ENCODE measurements around the gene ARSB.
"Not testable (repeated sequence)": the region's sequence is repeated elsewhere in the genome, so short reads cannot be mapped to it uniquely, and the experiment has no call there.

ARSB gene

GRCh38 chr5:78771260-78772205, 213.6 kb downstream of the ARSB start:
- no peak for DNase-seq

DNA sequence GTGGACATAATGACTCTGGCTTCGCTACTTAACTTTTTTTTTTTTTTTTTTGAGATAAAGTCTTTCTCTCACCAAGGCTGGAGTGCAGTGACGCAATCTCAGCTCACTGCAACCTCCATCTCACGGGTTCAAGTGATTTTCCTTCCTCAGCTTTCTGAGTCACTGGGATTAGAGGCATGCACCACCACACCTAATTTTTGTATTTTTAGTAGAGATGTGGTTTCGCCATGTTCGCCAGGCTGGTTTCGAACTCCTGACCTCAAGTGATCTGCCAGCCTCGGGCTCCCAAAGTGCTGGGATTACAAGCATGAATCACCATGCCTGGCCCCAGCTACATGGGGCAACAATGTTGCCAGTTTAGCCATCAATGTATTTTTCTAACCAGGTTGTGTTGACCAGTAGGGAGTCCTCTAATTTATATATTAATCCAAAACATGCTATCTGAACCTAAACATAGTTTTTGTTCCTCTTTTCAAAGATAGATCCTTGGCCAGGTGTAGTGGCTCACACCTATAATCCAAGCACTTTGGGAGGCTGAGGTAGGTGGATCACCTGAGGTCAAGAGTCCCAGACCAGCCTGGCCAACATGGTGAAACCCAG, 216.2 kb downstream of the ARSB start:
- no peak for DNase-seq

DNA sequence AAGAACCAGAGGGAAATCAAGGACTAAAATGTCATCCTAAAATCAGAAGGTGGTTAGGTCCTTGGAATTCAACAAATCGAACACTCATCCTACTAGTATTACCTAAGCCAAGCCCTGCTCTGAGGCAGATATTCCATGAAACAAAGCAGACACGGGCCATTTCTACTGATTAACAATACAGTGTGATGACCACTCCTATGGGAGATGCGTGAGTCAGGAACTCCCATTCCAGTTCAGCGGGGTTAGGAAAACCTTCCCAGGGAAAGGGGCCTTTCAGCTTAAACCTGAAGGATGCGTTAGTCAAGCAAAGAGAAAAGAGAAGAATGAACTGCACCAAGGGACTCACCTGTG, 218.7 kb downstream of the ARSB start:
- DNase-seq: no peak

DNA sequence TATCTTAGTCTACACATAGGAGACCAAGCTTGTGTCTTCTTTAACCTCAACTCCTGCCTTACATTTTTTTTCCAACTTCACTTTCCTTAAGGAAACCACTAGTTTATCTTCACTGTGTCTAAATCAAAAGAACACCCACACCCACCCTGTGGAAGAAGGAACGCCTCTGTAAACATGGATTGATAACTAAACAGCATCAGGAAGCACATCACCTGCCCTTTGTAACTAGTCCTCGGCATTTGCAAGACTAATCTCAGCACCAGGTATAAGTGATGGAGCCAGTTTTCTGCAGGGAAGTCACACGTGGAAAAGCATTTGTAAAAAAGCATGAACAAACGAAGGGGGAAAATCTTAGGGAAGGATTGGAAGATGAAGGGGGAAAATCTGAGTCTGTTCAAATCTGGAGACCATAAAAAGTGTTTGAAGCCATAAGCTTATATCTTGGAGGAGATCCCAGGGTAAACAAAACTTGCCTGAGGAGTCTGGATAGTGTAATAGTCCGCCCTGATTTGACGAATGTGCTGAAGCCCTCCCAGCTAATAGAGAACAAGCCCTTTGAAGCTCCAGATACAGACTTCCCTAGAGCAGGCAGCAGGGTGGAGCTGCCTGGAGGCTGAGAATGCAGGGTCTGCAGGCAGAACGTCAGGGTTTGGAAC, 219.2 kb downstream of the ARSB start:
- DNase-seq: no peak

- DNase-seq: no peak
Measured at GRCh38 chr5:78765116-78765515, 220.0 kb downstream of the ARSB start.

DNA sequence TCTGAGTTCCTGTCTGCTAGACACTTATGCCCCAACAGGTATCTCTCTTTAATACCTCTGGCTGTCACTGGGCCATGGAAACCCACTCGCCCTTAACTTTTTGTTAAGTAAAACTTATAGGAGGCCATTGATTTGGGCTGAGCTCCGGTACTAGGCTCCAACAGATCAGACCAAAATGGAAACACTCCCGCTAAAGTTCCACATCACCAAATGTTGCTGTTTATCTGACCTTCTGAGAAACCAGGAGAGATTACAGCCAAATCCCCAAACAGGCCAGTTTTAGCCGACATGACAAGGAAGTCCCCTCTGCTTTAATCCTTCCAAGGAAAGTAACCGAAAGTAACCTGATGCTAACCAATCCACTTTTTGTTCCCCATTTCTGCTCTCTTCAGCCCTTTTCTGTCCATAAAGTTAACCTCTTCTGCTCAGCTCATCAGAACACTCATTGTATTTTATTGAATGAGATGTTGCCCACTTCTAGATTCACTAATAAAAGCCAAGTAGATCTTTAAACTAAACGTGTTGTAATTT, 221.4 kb downstream of the ARSB start:
- no peak for DNase-seq

GRCh38 chr5:78762743-78763142, 222.4 kb downstream of the ARSB start:
- not testable (repeated sequence) for DNase-seq

GRCh38 chr5:78761840-78762239, 223.3 kb downstream of the ARSB start:
- no peak for DNase-seq

GRCh38 chr5:78760770-78761169, 224.3 kb downstream of the ARSB start:
- DNase-seq: no peak

DNA sequence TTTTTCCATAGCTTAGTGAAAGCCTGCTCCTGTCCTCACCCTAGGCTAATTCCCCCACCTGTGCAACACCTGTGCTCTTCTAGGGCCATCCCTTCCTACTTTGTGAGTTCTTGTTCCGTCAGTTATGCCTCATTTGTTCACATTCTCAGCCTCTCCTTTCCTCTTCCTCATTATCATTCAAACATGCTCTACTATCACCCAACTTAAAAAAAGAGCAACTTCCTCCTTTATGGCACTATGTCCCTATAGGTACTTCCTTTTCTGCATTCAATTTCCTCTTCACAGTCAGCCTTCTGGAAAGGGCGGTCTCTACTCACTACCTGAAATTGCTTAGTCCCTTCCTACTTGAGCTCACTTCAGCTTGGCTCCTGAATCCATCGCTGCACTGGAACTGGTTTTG, 224.7 kb downstream of the ARSB start:
- no peak for DNase-seq

GRCh38 chr5:78758169-78758839, 226.8 kb downstream of the ARSB start:
- peak; percentile 59 for DNase-seq

DNA sequence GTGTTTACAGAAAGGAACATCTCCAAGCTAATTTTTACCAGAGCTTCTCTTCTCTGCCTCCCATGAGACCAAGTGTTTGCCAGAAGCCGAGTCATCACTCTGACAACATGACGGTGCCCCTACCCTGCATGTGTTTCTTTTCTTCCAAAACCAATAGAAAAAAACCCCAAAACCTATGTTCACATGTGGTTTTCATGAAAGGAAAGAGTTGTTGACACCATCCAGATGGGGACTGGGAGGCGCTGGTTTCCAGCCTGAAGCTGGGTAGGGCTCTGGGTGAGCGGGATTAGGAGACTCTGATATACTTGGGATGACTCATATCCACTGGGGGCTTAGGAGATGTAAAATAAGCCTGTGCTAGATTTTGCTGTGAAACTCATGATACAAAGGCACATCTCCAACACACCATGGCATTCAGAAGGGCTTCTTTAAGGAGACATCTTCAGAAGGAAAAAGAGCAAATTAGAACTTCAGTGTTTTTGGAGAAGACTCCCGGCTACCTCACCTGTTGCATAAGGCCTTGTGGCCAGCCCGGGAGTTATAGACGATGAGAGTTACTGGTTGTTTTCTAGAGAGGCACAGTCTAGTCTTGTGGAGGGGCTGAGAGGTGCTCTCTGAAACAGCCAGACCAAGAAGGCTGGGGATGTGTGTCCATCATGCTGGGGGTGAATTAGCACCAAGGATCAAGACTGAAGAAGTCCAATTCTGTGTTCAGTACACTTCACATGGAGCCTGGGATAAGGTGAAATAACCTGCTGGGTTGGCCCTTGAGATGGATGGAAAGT, 227.6 kb downstream of the ARSB start:
- DNase-seq: peak; percentile 16

DNA sequence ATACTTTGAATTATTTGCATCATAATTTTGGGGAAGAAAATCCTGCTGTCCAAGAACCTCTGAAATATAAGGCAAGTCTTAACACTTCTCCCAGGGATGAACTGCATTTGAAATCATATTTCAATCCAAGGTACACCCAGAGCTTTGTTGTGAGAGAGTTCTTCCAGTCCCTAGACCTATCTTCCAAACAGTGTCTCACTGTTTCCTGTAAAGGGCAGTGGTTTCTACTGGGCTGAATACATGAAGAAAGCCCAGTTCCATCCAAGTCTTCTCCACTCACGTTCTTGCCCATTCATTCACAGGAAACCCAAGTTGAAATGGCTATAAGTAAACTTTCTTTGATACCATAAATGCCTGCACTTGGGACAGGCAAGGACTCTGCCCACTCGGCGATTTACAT, 228.3 kb downstream of the ARSB start:
- DNase-seq: no peak

DNA sequence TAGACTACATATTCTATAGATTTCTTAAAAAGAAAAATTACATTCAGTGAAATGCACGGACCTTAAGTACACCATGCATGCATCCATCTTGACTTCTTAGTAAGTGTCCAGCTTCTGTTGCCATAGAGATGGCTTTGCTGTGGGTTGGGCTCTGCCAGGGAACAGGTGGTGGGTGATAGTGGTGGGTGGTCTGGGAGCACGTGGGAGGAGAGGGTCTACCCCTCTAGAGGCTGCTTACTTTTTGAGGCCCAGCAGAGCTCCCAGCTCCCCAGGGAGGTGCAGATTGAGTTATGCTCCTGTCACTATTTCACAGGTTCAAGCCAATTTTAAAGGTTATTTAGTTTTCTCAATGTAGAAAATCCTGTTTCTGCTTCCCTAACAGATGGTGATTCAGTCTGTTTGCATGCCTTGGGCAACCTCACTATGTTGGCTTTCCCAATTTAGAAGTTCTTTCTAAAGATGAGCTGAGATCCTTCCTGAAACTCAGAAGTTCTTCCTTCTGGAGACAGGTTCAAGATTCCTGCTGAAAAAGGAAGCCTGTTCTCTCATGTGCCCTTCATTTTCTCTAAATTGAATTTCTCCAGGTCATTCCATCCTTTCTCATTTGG, 229.2 kb downstream of the ARSB start:
- no peak for DNase-seq

GRCh38 chr5:78754655-78755054, 230.5 kb downstream of the ARSB start:
- DNase-seq: no peak

GRCh38 chr5:78753093-78753531, 232.0 kb downstream of the ARSB start:
- DNase-seq: no peak

GRCh38 chr5:78751872-78752271, 233.2 kb downstream of the ARSB start:
- no peak for DNase-seq

DNA sequence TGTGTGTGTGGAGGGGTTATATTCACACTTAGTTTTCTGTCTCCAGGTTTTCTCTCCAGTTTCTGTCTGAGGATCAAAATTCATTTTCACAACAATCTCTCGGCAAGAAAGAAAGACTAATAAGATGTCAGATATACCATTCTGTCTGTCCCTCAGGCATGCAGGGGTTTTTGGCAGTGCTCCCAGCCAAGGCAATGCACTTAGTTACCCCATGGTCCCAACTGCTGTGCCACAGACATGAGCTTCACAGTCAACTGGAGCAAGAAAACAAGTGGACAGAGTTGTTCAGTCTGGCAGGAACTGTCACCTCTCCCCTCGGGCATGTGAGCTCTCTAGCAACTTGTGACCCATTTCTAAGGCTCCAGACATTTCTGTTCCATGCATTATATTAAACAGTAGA, 234.8 kb downstream of the ARSB start:
- DNase-seq: no peak

- DNase-seq: no peak
Measured at GRCh38 chr5:78747705-78748359, 237.3 kb downstream of the ARSB start.

DNA sequence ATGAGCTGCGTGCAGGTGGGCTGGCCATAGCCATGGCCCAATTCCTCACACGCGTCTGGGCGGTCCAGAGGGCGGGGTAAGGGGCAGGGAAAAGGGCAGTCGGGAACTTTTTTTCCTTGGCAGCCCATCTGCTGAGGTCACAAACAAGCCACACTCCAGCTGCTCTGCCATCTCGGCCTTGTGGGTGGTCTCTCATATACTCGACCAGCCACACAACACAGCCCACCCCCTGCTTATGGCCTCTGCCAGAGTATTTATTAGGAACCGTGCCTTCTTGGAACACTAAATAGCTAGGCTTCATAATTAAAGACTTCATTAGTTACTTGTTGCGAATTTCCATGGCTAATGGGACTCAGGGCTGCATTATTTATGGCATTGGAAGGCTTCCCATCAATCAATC, 238.1 kb downstream of the ARSB start:
- no peak for DNase-seq
